GM12878 (cell line): Measurements from ENCODE around the gene ATG9B. TPM values are rescaled to one million over a fixed set of nuclear protein-coding genes. Genes with fewer than 3 reads are reported as not detected.

ENCODE experiments used
- BCLAF1 ChIP-seq: fragments of 450-650 bp; IDR thresholded peaks from 2 replicates; pipeline ENCODE4 v1.6.1; 2017; ENCODE audit warnings: antibody characterized with exemption, mild to moderate bottlenecking, moderate library complexity
- MTA3 ChIP-seq: IDR thresholded peaks from 2 replicates; pipeline ENCODE4 v1.6.1; 2012; ENCODE audit warnings: low read length, inconsistent platforms, borderline replicate concordance
- MYC ChIP-seq: IDR thresholded peaks from 2 replicates; pipeline ENCODE4 v1.6.1; 2011; ENCODE audit warnings: mild to moderate bottlenecking, low read length, moderate library complexity, inconsistent platforms; ENCODE audit not compliant: insufficient read depth, insufficient replicate concordance, insufficient read length, severe bottlenecking
- NR2F1 ChIP-seq: fragments of 450-650 bp; conservative IDR thresholded peaks from 2 replicates; pipeline ENCODE4 v1.6.1; 2017; ENCODE audit warnings: mild to moderate bottlenecking
- POLR2A ChIP-seq: IDR thresholded peaks from 2 replicates; pipeline ENCODE4 v1.6.1; 2011; ENCODE audit warnings: low read depth, mild to moderate bottlenecking, low read length
- SPI1 ChIP-seq: IDR thresholded peaks from 2 replicates; pipeline ENCODE4 v1.6.1; 2011; ENCODE audit warnings: low read depth, mild to moderate bottlenecking, low read length, moderate library complexity, borderline replicate concordance; ENCODE audit not compliant: insufficient read depth
- TAF1 ChIP-seq: IDR thresholded peaks from 2 replicates; pipeline ENCODE4 v1.6.1; 2011; ENCODE audit warnings: mild to moderate bottlenecking, low read depth, low read length, borderline replicate concordance
- ZNF687 ChIP-seq: fragments of 450-650 bp; IDR thresholded peaks from 2 replicates; pipeline ENCODE4 v1.6.1; 2017; ENCODE audit warnings: mild to moderate bottlenecking, moderate library complexity
- polyA plus RNA-seq, 11 experiments: library from polyadenylated mRNA; depleted of rRNA in 4 of 11; unstranded in 6 of 11; stranded (reverse) in 5 of 11; fragments of >200 nt; fragmentation: Nextera tagmentation in 4 of 11; fragmentation: Illumina TruSeq in 1 of 11; extraction: Ambion mirVana in 4 of 11; extraction: Trizol in 1 of 11; gene quantifications; 1 replicate in 1 of 11; 2 replicates in 10 of 11; pipeline versions ENCODE4 v1.2.1 to v1.2.3, GENCODE V29; 2011 to 2016; ENCODE audit warnings: inconsistent platforms in 2 of 11, missing spikeins in 2 of 11, low read depth in 1 of 11
- total RNA-seq, 4 experiments: library from RNA; depleted of rRNA in 3 of 4; stranded (reverse); fragments of >200 nt in 3 of 4; fragmentation: Illumina TruSeq in 1 of 4; extraction: Trizol in 1 of 4; gene quantifications; 2 replicates each; pipeline versions ENCODE4 v1.2.1 to v1.2.3, GENCODE V29; 2013 to 2021

ATG9B gene
- total and polyA plus RNA-seq, 10 of the 15 experiments (the other 5 are each of a cell fraction or from before 2014, with no cell fraction given): 0.01 to 0.83 (median 0.12) TPM; not detected in 2

- TF ChIP-seq SPI1 (no peak), POLR2A (no peak), BCLAF1 (no peak), MTA3 (no peak), MYC (no peak), NR2F1 (no peak), TAF1 (no peak), ZNF687 (no peak)
Observed at GRCh38 chr7:150996376-150997074, 27.8 kb downstream of the ATG9B start (continued).
